Endothelial cell of umbilical vein (primary cell): ENCODE data around the gene ATRNL1. TPM values are rescaled to one million over a fixed set of nuclear protein-coding genes. Genes with fewer than 3 reads are reported as not detected.

Source experiments
- BruUV-seq: library from RNA; stranded (reverse); fragments of 400-500 nt; replicated peaks from 2 replicates; lab custom pipeline; 2021; lab: Mats Ljungman, UMichigan
- CTCF ChIA-PET: fragments of 300-600, 350-600 bp; sonication (Branson Sonifier 250); formaldehyde crosslinking; loops from one replicate; lab custom pipeline; 2021; ENCODE audit warnings: antibody characterized with exemption, inconsistent platforms; lab: Charles Lee
- POLR2A ChIA-PET: fragments of 300-600, 350-600 bp; sonication (Branson Sonifier 250); formaldehyde crosslinking; loops from one replicate; lab custom pipeline; 2021; ENCODE audit warnings: antibody characterized with exemption, inconsistent platforms; lab: Charles Lee
- DNase-seq: peaks from one replicate; pipeline ENCODE4 v3.0.0-alpha.2; 2011; ENCODE audit warnings: low read depth, low spot score
- FAIRE-seq: peaks from 2 replicates; lab custom pipeline; 2011; peaks lifted over from hg19 to GRCh38; lab: Jason Lieb, UNC
- H2AFZ ChIP-seq: 2 replicates; pipeline ENCODE4 v1.6.0; 2012; ENCODE audit warnings: low read depth, low read length, control low read depth, inconsistent platforms
- H3K27ac ChIP-seq: 2 replicates; pipeline ENCODE4 v1.5.1; 2011; ENCODE audit warnings: low read depth, mild to moderate bottlenecking, control low read depth, low read length, moderate library complexity; ENCODE audit not compliant: insufficient read depth
- H3K27me3 ChIP-seq, 2 experiments: 2 replicates each; pipeline versions ENCODE4 v1.6.0 to v1.6.1; 2011; ENCODE audit warnings: low read length in 2 of 2, mixed read lengths in 1 of 2; ENCODE audit not compliant: control insufficient read depth in 2 of 2, insufficient read depth in 2 of 2
- H3K36me3 ChIP-seq, 2 experiments: 2 replicates in 1 of 2; 3 replicates in 1 of 2; pipeline ENCODE4 v1.5.1; 2011; ENCODE audit warnings: low read length in 2 of 2, mild to moderate bottlenecking in 1 of 2, moderate library complexity in 1 of 2; ENCODE audit not compliant: control insufficient read depth in 2 of 2, insufficient read depth in 2 of 2; ENCODE audit errors: extremely low read depth in 1 of 2
- H3K4me1 ChIP-seq: 3 replicates; pipeline ENCODE4 v1.5.1; 2011; ENCODE audit warnings: mild to moderate bottlenecking, low read length; ENCODE audit not compliant: control insufficient read depth, insufficient read depth; ENCODE audit errors: extremely low read depth
- H3K4me2 ChIP-seq: 2 replicates; pipeline ENCODE4 v1.6.1; 2011; ENCODE audit warnings: low read length, control low read depth, mixed read lengths; ENCODE audit not compliant: insufficient read depth
- H3K4me3 ChIP-seq, 3 experiments: fragments of 200-600 bp in 1 of 3; sonication (generic), shearing (Covaris generic) in 1 of 3; replicated peaks in 1 of 3; 2 replicates each; pipeline ENCODE4 v1.5.1; 2011 to 2016; ENCODE audit warnings: control low read depth in 3 of 3, low read length in 3 of 3, mild to moderate bottlenecking in 2 of 3, inconsistent platforms in 1 of 3, low read depth in 1 of 3, moderate library complexity in 1 of 3; ENCODE audit not compliant: insufficient read depth in 1 of 3
- H3K79me2 ChIP-seq: 2 replicates; pipeline ENCODE4 v1.6.0; 2012; ENCODE audit warnings: low read length, inconsistent platforms; ENCODE audit not compliant: control insufficient read depth, insufficient read depth
- H3K9ac ChIP-seq: replicated peaks from 2 replicates; pipeline ENCODE3; 2011; ENCODE audit warnings: low read length, control low read depth; ENCODE audit not compliant: insufficient read depth; ENCODE audit errors: extremely low read depth
- H3K9me1 ChIP-seq: replicated peaks from 3 replicates; pipeline ENCODE4 v1.6.0; 2011; ENCODE audit warnings: mild to moderate bottlenecking, low read length; ENCODE audit not compliant: control insufficient read depth, insufficient read depth; ENCODE audit errors: extremely low read depth
- H3K9me3 ChIP-seq: replicated peaks from 2 replicates; pipeline ENCODE4 v1.5.1; 2012; ENCODE audit warnings: low read length, inconsistent platforms; ENCODE audit not compliant: control insufficient read depth, insufficient read depth
- H4K20me1 ChIP-seq: replicated peaks from 2 replicates; pipeline ENCODE3; 2011; ENCODE audit warnings: mild to moderate bottlenecking, low read length; ENCODE audit not compliant: control insufficient read depth, insufficient read depth; ENCODE audit errors: extremely low read depth
- CTCF ChIP-seq, 2 donors: IDR thresholded peaks; 1 replicate in 1 of 2; 2 replicates in 1 of 2; pipeline ENCODE4 v1.5.1; 2011; ENCODE audit warnings: low read length in 2 of 2, mild to moderate bottlenecking in 2 of 2, moderate library complexity in 2 of 2, control low read depth in 1 of 2, inconsistent platforms in 1 of 2, low read depth in 1 of 2; ENCODE audit not compliant: insufficient read depth in 1 of 2; ENCODE audit errors: extremely low read depth in 1 of 2
- EZH2 ChIP-seq: IDR thresholded peaks from 2 replicates; pipeline ENCODE4 v1.6.1; 2012; ENCODE audit warnings: borderline replicate concordance, low read depth, mild to moderate bottlenecking, moderate library complexity, low read length, inconsistent platforms; ENCODE audit not compliant: severe bottlenecking
- FOS ChIP-seq: IDR thresholded peaks from 2 replicates; pipeline ENCODE4 v1.6.1; 2011; ENCODE audit warnings: mild to moderate bottlenecking, low read length, moderate library complexity, borderline replicate concordance; ENCODE audit not compliant: insufficient read depth
- GATA2 ChIP-seq: IDR thresholded peaks from 2 replicates; pipeline ENCODE4 v1.7.0; 2011; ENCODE audit warnings: low read depth, mild to moderate bottlenecking, moderate library complexity, mixed read lengths, low read length; ENCODE audit not compliant: insufficient read length, insufficient read depth
- JUN ChIP-seq: IDR thresholded peaks from 2 replicates; pipeline ENCODE4 v1.6.1; 2011; ENCODE audit warnings: borderline replicate concordance, low read depth; ENCODE audit not compliant: insufficient read length, insufficient read depth
- MAX ChIP-seq: IDR thresholded peaks from 2 replicates; pipeline ENCODE4 v1.6.1; 2011; ENCODE audit not compliant: insufficient read depth, insufficient read length
- MYC ChIP-seq: IDR thresholded peaks from one replicate; pipeline ENCODE4 v1.6.1; 2011; ENCODE audit warnings: mild to moderate bottlenecking, low read depth, low read length
- POLR2A ChIP-seq: IDR thresholded peaks from 2 replicates; pipeline ENCODE4 v1.6.1; 2012; ENCODE audit warnings: low read depth, mild to moderate bottlenecking, control low read depth, low read length
- POLR2AphosphoS5 ChIP-seq: IDR thresholded peaks from 2 replicates; pipeline ENCODE4 v1.6.1; 2012; ENCODE audit warnings: low read depth, mild to moderate bottlenecking, control low read depth, low read length, moderate library complexity; ENCODE audit not compliant: insufficient read depth
- dilution Hi-C: fragments of 300-500 bp; cut with MboI; formaldehyde crosslinking; loops from one replicate; pipeline ENCODE4 v1.15.0; 2019; ENCODE audit warnings: low sequenced_read_pairs; ENCODE audit not compliant: extremely low pct_ligation_motif_present
- intact Hi-C: fragments of 100-400 bp; cut with micrococcal nuclease; formaldehyde crosslinking; loops from one replicate; pipeline ENCODE4 v1.10.0; 2022
- polyA plus RNA-seq, 4 experiments: library from polyadenylated mRNA; depleted of rRNA in 3 of 4; stranded (reverse) in 3 of 4; unstranded in 1 of 4; fragments of >200 nt; gene quantifications; 2 replicates each; pipeline versions ENCODE4 v1.2.1 to v1.2.3, GENCODE V29; 2011 to 2012; ENCODE audit warnings: missing spikeins in 1 of 4
- total RNA-seq: library from RNA; stranded (reverse); gene quantifications from 2 replicates; pipeline ENCODE4 v1.2.3, GENCODE V29; 2021

The ATRNL1 gene
- total and polyA plus RNA-seq, 2 donors (not counting 3 experiments of a cell fraction or from before 2014, with no cell fraction given): not detected

GRCh38 chr10:115933098-115933497, 839.9 kb downstream of the ATRNL1 start:
- POLR2A ChIA-PET: no interaction called here

GRCh38 chr10:115935731-115936130, 842.6 kb downstream of the ATRNL1 start:
- Histone ChIP-seq H4K20me1 (no peaks in the 10 kb centered on the region), H3K79me2 (no peaks in the 10 kb centered on the region), H3K9ac (no peak overlapping the region), H3K27me3 (no peaks in the 10 kb centered on the region), H3K9me3 (no peaks in the 10 kb centered on the region), H3K36me3 (no peaks in the 10 kb centered on the region), H2AFZ (no peak overlapping the region), H3K9me1 (no peaks in the 10 kb centered on the region), H3K4me3 (no peak overlapping the region), H3K4me2 (no peak overlapping the region), H3K27ac (no peak overlapping the region), H3K4me1 (peaks cover 29% of the 10 kb centered on the region)
- FAIRE-seq (no peak), DNase-seq (no peak)
- intact Hi-C loops (loop anchor here (2.0 to 5.0 kb wide), 2 partner anchors 17 to 337 kb away; partner anchors contain the start of gene GFRA1), dilution Hi-C loops (no loop called here)
- TF ChIP-seq GATA2 (no peak), POLR2AphosphoS5 (no peak), MAX (no peak), EZH2 (no peak), POLR2A (no peak), CTCF (IDR thresholded peaks at IDR 0.05; ENCODE audit: extremely low read depth in 1 of 2, insufficient read depth in 1 of 2, low read depth in 1 of 2, low read length in 2 of 2) (no peak), FOS (no peak), JUN (no peak), MYC (no peak)
- BruUV-seq: no TSS peak
- POLR2A ChIA-PET: no interaction called here
- CTCF ChIA-PET: no interaction called here

More at GRCh38 chr10:115933098-115933497, 839.9 kb downstream of the ATRNL1 start:
- peaks cover 13% of the 10 kb centered on the region for H3K4me1 ChIP-seq
- no peaks in the 10 kb centered on the region for H3K36me3 ChIP-seq
- no peaks in the 10 kb centered on the region for H3K9me1 ChIP-seq
- no peak overlapping the region for H2AFZ ChIP-seq
- CTCF ChIA-PET: interaction anchor here (1.0 kb wide), 1 partner anchor 16 kb away, joined by 3 read pairs; no protein-coding TSS in a partner anchor
- DNase-seq: no peak
- no peak for FAIRE-seq
- no peak overlapping the region for H3K27ac ChIP-seq
- H3K27me3 ChIP-seq: no peaks in the 10 kb centered on the region
- H4K20me1 ChIP-seq: no peaks in the 10 kb centered on the region
- H3K4me2 ChIP-seq: no peak overlapping the region
- dilution Hi-C loops (no loop called here), intact Hi-C loops (no loop called here)
- no peaks in the 10 kb centered on the region for H3K9me3 ChIP-seq
- TF ChIP-seq FOS (no peak), GATA2 (no peak), EZH2 (no peak), POLR2A (no peak), JUN (no peak)
- no peak overlapping the region for H3K4me3 ChIP-seq
- H3K9ac ChIP-seq: no peak overlapping the region
- BruUV-seq: no TSS peak
- H3K79me2 ChIP-seq: no peaks in the 10 kb centered on the region
